Neural cell (in vitro differentiated cells): Measurements from ENCODE around the gene WARS2.

Source experiments
- CTCF ChIP-seq: fragments of 450-650 bp; IDR thresholded peaks from 2 replicates; pipeline ENCODE4 v1.5.1; 2014; ENCODE audit warnings: antibody characterized with exemption, mild to moderate bottlenecking, moderate library complexity; ENCODE audit not compliant: poor library complexity, severe bottlenecking
- EP300 ChIP-seq: fragments of 450-650 bp; conservative IDR thresholded peaks from 2 replicates; pipeline ENCODE4 v1.6.1; 2014; ENCODE audit warnings: antibody characterized with exemption, mild to moderate bottlenecking, moderate library complexity; ENCODE audit not compliant: poor library complexity, severe bottlenecking
- EZH2 ChIP-seq: fragments of 200-600, 300-800 bp; shearing (Covaris generic), sonication (generic); IDR thresholded peaks from 2 replicates; pipeline ENCODE4 v1.6.1; 2014; ENCODE audit warnings: antibody characterized with exemption, low read length, borderline replicate concordance, mild to moderate bottlenecking; ENCODE audit not compliant: insufficient read depth, poor library complexity, severe bottlenecking
- POLR2AphosphoS5 ChIP-seq: IDR thresholded peaks from 2 replicates; pipeline ENCODE4 v1.6.1; 2012
- RAD21 ChIP-seq: fragments of 450-650 bp; conservative IDR thresholded peaks from 2 replicates; pipeline ENCODE4 v1.6.1; 2014; ENCODE audit warnings: antibody characterized with exemption, mild to moderate bottlenecking, moderate library complexity
- REST ChIP-seq: IDR thresholded peaks from 2 replicates; pipeline ENCODE4 v1.6.1; 2012; ENCODE audit warnings: borderline replicate concordance
- SMC3 ChIP-seq: fragments of 450-650 bp; conservative IDR thresholded peaks from 2 replicates; pipeline ENCODE4 v1.6.1; 2014; ENCODE audit warnings: antibody characterized with exemption, mild to moderate bottlenecking, moderate library complexity; ENCODE audit not compliant: poor library complexity
- TAF1 ChIP-seq: IDR thresholded peaks from 2 replicates; pipeline ENCODE4 v1.6.1; 2012; ENCODE audit warnings: low read depth

DNA sequence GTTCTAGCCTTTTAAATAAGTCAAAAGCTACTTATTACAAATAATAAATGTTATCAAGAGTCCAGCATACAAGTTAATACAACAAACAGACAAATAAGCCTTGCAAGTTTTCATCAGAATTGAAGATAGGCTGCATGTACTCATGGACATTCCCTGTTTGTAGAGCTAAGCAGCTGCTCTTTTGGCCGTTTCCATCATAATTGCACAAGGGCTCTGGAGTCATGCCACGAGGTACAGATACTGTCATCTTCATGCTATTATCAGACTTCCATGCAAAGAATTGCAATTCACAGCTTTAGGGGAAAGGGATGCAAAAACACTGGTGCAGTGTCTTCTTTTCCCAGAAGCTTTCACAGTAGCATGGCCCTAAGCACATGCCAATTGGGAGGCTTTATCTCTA, 99.5 kb downstream of the WARS2 start:
- TF ChIP-seq CTCF (no peak), TAF1 (no peak), POLR2AphosphoS5 (no peak), EZH2 (no peak), EP300 (no peak), REST (no peak), SMC3 (no peak), RAD21 (no peak)
